Measurements from ENCODE around the gene DOLPP1.
"Not testable (repeated sequence)": the region's sequence is repeated elsewhere in the genome, so short reads cannot be mapped to it uniquely, and the experiment has no call there.

The DOLPP1 gene

DNA sequence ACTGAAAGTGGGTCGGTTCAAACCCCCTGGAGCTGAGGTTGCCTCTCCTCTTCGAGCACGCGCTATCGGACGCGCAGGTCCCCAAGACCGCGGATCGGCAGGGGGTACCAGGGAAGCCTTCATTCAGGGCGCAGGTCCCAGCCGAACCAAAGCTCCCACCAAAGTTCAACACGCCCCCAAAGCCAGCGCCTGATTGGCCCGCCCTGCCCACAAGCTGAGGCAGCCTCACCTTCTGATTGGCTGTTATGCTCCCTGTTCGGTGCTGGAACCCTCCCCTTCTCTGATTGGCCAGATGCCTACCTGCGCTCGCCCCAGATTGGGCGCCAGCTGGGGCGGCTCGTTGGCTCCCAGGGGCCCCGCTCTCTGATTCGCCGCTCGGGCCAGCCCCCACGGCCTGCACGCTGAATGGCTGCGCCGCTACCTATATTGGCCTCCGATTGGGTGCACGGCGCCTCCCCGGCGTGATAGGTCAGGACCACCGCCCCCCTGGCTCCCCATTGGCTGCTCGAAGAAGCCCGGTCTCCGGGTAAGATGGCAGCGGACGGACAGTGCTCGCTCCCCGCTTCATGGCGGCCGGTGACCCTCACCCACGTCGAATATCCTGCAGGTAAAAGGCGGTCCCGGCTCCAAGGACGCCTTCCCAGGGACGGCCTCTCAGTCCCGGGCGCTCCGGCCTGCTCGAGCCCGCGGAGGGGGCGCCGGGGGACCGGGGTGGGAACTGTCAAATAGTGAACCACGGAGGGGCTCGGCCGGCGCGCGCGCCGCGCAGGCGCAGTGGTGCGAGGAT, at the start of gene DOLPP1:
TSS of gene DOLPP1 (plus strand) at position 511 of the 787 bp plus-strand sequence. CDS start at position 532, 21 bp downstream.
- DNase-seq, result peak; percentile 99 to 100

GRCh38 chr9:129031514-129031913, 49.4 kb upstream of the DOLPP1 start:
- no peak for DNase-seq

DNA sequence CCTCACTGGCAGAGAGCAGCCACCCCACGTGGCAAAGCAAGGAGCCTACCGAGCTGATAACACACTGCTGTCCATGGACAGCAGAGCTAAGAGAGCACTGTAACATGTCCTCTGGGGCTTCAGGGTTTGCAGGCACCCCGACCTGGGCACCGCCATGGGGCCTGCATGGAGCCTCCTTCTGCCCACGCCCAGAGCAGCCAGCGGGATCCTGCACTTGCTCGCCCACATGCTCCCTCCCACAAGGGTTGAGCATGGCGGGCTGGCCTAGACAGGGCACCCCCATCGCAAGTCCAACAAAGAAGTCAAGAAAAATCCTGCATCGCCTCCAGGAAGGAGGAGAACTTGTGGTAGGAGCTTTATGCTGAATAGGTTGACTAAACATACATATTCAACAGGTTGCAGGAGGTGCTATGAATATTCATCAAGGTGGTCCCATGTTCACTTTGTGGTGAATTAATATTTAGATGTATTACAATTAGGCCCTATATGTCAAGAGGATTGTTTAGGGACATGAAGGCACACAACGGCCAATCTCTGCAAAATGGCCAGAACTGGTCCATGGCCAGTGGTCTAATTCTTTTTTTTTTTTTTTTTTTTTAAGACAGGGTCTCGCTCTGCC, 48.3 kb upstream of the DOLPP1 start:
- no peak for DNase-seq

DNA sequence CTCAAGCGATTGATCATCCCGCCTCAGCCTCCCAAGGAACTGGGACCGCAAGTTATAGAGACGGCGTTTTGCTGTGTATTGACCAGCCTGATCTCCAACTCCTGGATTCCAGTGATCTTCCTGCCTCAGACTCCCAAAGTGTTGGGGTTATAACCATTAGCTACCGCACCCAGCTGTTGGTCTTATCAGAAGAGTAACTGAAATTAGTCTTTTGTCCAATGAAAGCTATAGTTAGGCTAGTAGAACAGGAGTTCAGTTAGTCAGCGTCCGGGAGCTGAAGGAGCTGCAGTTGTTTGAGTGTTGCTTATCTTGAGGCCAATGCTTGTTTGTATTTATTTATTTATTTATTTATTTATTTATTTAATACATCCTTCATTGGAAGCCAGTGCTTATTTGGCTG, 47.7 kb upstream of the DOLPP1 start:
- no peak for DNase-seq

GRCh38 chr9:129035838-129036237, 45.1 kb upstream of the DOLPP1 start:
- DNase-seq, result not testable (repeated sequence)

- peak; percentile 99 to 100 for DNase-seq
Observed at GRCh38 chr9:129036241-129036922, 44.5 kb upstream of the DOLPP1 start, which contains the start of gene MIGA2. Gene MIGA2, plus strand, starts transcription at chr9:129036626. Its CDS starts 3,969 bp downstream, at chr9:129040595.

DNA sequence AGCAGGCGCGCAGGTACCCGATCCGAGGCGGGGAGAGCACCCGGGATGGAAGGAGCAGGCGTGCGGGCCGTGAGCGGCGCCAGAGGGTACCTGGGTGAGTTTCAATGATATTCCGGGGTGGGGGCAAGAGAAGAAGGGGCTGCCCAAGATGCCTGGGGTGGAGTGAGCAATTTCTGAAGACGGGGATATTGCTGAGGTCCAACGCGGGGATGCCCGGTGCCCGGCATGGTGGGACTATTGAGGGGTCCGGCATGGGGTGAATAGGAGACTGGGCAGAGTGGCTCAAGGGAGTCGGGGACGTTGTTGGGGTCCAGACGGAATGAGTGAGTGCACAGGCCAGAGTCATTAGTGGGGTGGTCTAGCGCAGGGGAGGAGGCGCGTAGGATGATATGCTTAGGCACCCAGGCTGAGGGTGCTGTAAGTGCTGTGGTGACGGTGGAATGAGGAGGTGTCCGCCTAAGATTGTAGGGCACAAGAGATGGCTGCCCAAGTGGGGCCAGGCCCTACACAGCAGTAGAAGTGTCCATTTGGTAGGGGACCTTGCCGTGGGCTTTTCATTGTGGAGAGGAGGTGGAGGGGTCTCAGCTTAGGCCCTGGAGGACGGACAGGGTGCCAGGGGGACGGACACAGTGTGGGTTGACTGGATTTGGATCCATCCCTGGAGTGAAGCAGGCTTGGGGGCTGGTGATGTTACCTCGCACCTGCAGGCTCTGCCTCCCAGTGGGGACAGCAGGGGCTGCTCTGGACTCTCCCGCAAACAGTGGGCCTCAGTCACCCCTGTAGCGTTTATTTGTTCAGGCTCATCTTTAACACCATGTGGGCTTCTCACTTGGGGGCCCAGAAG, 43.8 kb upstream of the DOLPP1 start:
- DNase-seq, result no peak

DNA sequence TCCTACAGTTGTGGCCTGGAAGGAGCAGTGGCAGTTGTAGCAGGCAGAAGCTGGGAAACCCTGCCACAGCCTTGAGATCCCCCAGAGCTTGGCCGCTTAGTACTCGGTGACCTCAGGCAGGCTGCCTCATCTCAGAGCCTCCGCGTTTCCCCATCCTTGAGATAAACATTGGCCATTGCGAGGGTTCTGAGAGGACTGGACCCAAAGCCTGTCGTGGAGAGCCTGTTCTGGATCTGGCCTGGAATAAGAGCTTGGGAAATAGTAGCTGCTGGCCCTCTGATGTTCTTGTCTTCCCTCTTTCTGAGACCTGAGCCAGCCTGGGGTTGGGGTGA, 43.2 kb upstream of the DOLPP1 start:
- DNase-seq, result no peak

DNA sequence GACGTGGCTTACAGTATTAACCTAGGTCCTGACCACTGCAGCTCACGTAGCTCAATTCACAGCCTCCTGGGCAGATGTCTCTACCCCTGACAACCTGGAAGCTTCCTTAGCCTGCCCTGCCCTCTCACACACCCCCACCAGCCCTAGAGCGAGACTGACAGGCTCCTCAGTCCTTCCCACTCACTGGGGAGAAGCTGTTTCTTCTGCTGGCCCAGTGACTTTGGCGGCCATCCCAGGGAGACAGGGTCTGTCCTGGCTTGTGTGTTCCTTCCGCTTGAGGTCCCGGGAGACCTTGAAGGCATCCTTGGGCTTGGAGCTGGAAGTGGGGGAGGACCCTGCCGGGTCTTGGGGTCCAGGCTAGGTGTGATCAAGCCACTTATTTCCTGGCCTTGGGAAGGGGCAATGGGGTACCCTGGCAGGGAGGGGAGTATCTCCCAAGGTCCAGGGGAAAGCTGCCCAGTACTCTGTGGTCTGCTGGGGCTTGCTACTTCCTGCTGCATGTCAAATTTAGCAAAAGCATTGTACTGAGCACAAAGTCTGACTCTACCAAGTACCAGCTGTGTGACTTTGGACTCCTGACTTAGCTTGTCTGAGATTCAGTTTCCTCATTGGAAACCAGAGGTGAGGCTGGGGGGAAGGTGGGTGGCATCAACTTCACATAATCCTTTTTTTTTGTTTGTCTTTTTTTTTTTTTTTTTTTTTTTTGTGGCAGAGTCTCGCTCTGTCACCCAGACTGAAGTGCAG, 42.6 kb upstream of the DOLPP1 start:
- no peak for DNase-seq

- DNase-seq, result no peak
Observed at GRCh38 chr9:129040113-129040643, 40.7 kb upstream of the DOLPP1 start.

GRCh38 chr9:129042016-129042415, 38.9 kb upstream of the DOLPP1 start:
- DNase-seq, result no peak

DNA sequence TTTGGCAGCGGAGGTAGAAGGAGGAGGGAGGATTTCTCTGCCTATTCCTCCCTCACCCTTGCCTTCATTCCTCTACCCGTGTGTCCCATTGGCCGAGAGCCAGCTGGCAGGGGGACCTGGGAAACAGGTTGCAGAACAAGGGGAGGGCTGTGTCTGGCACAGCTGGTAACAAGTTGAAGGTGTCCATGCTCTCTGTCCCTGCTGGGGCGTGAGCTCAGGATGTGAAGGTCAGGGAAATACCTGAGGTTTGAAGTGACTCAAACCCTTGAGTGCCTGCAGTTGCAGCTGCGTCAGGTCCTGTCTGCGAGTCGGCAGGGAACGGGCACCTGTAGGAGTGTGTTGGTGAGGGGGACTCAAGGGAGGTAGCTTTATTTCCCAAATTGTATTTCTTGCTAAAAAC, 28.3 kb upstream of the DOLPP1 start:
- DNase-seq, result peak in 1 of 2 experiments; percentile 18

GRCh38 chr9:129053020-129053419, 27.9 kb upstream of the DOLPP1 start:
- no peak for DNase-seq

- DNase-seq, result no peak
Observed at GRCh38 chr9:129054163-129054851, 26.6 kb upstream of the DOLPP1 start.

- DNase-seq, result no peak
Observed at GRCh38 chr9:129058965-129059795, 21.7 kb upstream of the DOLPP1 start.

DNA sequence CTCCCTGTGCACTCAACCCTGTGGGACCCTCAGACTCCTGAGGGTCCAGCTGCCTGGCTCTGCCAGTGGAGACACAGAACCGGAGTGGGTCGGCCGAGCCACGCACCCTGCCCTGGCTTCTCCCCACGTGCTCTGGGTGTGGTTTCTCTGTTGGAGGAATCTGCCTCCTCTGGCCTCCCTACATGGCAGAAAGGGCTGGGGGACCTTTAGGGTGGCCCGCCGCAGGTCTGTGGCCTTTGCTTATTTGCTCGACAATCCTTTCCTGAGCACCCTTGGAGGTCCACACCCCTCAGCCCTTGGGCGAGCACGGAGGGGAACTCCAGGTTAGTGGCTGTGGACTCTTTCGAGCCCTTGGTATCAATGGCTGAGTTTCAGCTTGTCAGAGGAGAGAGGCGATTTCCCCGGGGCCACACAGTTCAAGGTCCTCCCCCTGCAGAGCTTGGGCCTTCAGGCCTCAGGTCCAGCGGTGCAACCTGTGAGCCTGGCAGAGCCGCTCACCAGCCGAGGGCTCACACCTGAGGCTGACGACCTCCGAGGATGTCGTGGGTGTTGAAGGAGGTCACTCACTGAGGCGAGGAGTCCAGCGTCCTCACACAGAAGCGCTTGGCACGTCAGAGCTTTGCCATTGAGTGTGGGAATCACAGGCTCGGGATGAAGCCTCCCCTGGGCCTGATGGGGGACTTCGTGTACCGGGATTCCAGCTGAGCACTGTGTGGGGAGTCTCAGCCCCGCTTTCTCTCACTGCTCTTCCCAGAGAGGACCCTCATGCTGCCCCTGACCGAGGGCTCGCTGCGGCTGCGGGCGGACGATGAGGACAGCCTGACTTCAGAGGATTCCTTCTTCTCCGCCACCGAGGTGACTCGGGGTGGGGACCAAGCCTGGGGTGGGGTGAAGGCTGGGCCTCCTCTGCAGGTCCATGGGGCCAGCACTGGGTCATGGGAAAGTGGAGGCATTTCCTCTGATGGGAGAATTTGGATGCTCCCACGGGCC, 20.8 kb upstream of the DOLPP1 start:
- DNase-seq, result no peak

GRCh38 chr9:129060991-129061390, 19.9 kb upstream of the DOLPP1 start:
- DNase-seq, result no peak

GRCh38 chr9:129063061-129063460, 17.9 kb upstream of the DOLPP1 start:
- DNase-seq, result no peak

- DNase-seq, result no peak
Observed at GRCh38 chr9:129064499-129064908, 16.4 kb upstream of the DOLPP1 start.

Measured in NCI-H524 (cell line).